ENCODE results near the gene CHST3. TPM values are rescaled to one million over a fixed set of nuclear protein-coding genes. Genes with fewer than 3 reads are reported as not detected.

CHST3 gene
- total and polyA plus RNA-seq, 9 of the 15 experiments (the other 6 are each of a cell fraction or from before 2014, with no cell fraction given) = 0.01 to 1.3 (median 0.15) TPM

DNA sequence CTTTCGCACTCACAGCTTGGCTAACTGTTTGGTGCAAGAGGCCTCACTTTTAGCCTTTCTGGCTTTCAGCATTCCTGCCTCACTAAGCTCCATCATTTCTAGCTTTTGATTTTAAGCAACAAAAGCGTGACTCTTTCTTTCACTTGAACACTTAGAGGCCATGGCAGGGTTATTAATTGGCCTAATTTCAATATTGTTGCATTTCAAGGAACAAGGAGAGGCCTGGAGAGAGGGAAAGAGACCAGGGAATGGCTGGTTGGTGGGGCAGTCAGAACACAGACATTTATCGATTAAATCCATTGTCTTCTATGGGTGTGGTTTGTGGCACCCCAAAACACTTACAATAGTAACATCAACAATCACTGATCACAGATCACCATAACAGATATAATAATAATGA, 31.3 kb downstream of the CHST3 start (continued):
- TF ChIP-seq DIDO1 (tag; IDR thresholded peaks at IDR 0.05; ENCODE audit: low read depth) = no peak
- no peak for TF ChIP-seq JUN (IDR thresholded peaks at IDR 0.05; ENCODE audit: borderline replicate concordance, low read depth, low read length)
- TF ChIP-seq JUN (CRISPR knock-in tag; IDR thresholded peaks at IDR 0.05; ENCODE audit: borderline replicate concordance) = no peak
- no peak for TF ChIP-seq BCOR (IDR thresholded peaks at IDR 0.05)
- TF ChIP-seq, protein P1, sequence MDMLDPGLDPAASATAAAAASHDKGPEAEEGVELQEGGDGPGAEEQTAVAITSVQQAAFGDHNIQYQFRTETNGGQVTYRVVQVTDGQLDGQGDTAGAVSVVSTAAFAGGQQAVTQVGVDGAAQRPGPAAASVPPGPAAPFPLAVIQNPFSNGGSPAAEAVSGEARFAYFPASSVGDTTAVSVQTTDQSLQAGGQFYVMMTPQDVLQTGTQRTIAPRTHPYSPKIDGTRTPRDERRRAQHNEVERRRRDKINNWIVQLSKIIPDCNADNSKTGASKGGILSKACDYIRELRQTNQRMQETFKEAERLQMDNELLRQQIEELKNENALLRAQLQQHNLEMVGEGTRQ (CRISPR knock-in tag; IDR thresholded peaks at IDR 0.05) = no peak
- TF ChIP-seq SIRT6 (IDR thresholded peaks at IDR 0.05; ENCODE audit: low read depth, low read length) = no peak

DNA sequence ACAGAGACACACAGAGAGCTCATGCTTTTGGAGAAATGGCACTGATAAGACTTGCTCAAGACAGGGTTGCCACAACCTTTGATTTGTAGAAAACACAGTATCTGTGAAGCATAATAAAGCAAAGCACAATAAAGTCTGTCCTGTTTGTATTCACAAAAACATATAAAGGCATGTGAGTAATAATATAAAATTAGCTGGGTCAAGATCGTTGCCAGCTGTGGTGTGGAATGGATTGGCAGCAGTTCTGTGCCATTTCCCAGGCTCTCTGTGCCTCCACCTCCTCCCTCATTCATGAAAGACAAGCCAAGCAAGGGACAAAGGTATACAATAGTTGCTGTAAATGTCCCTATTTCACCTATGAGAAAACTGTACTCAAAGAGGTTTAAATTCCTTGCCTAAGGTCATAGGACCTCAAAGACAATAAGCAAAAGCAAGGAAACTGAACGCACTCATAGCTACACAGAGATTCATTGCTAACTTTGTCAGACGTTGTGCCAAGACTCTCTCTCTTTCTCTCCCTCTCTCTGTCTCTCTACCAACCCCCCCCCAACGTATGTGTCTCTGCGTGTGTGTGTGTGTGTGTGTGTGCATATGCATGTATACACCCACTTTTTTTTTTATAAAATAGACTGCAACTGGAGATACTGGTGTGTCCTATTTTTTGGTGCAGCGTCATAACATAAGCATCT, 31.8 kb downstream of the CHST3 start:
- intact Hi-C loops (cut with micrococcal nuclease) (no loop called here), in situ Hi-C loops (cut with MboI) (no loop called here)
- POLR2A ChIA-PET = interaction anchor here (1.1 to 1.4 kb wide), 4 partner anchors 11 to 302 kb away, joined by 3 to 4 read pairs (median 3); no protein-coding TSS in a partner anchor
- H2AFZ ChIP-seq (ENCODE audit: low read depth, low read length) = no peak overlapping the region
- no peak overlapping the region for H3K4me2 ChIP-seq (ENCODE audit: insufficient read depth, low read length)
- H3K9ac ChIP-seq (ENCODE audit: insufficient read depth in 1 of 2, low read depth in 2 of 2, low read length in 2 of 2) = no peak overlapping the region
- CTCF ChIA-PET (ENCODE audit: low intra/inter-chr PET ratio) = no interaction called here
- DNase-seq (ENCODE audit: extremely low read depth in 1 of 4, low spot score in 3 of 4) (no peak), FAIRE-seq (no peak), ATAC-seq (no peak)
- no peaks in the 10 kb centered on the region for H4K20me1 ChIP-seq (replicated peaks; ENCODE audit: control insufficient read depth, insufficient read depth, low read length)
- H3K27ac ChIP-seq (ENCODE audit: extremely low read depth, low read depth, low read length) = no peak overlapping the region
- no peaks in the 10 kb centered on the region for H3K9me3 ChIP-seq (replicated peaks; ENCODE audit: control insufficient read depth, insufficient read depth, low read depth, low read length)
- no peaks in the 10 kb centered on the region for H3K9me1 ChIP-seq (ENCODE audit: control insufficient read depth, insufficient read depth, low read length)
- no peaks in the 10 kb centered on the region for H3K36me3 ChIP-seq (ENCODE audit: control insufficient read depth, insufficient read depth, low read length)
- H3K27me3 ChIP-seq (ENCODE audit: control insufficient read depth in 2 of 2, insufficient read depth in 2 of 2, low read length in 2 of 2) = peaks cover 20 to 40% of the 10 kb centered on the region in 2 experiments
- no peaks in the 10 kb centered on the region for H3K79me2 ChIP-seq (ENCODE audit: control insufficient read depth, insufficient read depth, low read length)
- no TSS peak for BruUV-seq (replicated peaks)
- TF ChIP-seq SNRNP70 (optimal IDR thresholded peaks at IDR 0.05; ENCODE audit: low read depth, low read length) (no peak), SIN3B (IDR thresholded peaks at IDR 0.05; ENCODE audit: low read depth) (no peak), CREBBP (IDR thresholded peaks at IDR 0.05; ENCODE audit: low read depth, low read length) (no peak), BACH1 (tag; IDR thresholded peaks at IDR 0.05) (no peak)
- TF ChIP-seq, protein P2, sequence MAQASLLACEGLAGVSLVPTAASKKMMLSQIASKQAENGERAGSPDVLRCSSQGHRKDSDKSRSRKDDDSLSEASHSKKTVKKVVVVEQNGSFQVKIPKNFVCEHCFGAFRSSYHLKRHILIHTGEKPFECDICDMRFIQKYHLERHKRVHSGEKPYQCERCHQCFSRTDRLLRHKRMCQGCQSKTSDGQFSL (CRISPR knock-in tag; IDR thresholded peaks at IDR 0.05) = no peak
- TF ChIP-seq, protein P2 (tag; IDR thresholded peaks at IDR 0.05) = no peak
- H3K4me3 ChIP-seq = no peak overlapping the region
- WGBS (ENCODE audit: insufficient coverage, low coverage, missing lambda C conversion rate) = 0% methylated on average over 6 of the region's 6 CpGs
- H3K4me1 ChIP-seq (replicated peaks in 1 of 2; ENCODE audit: control insufficient read depth in 2 of 2, insufficient read depth in 2 of 2, low read length in 2 of 2) = peaks cover 10 to 13% of the 10 kb centered on the region in 2 experiments; a peak in 3 of 5 replicates

Measured in K562 (cell line).